Sigmoid colon (tissue), 7 donors: ENCODE data around the gene PRDM12. TPM values are rescaled to one million over a fixed set of nuclear protein-coding genes. Genes with fewer than 3 reads are reported as not detected.
A peak's percentile ranks its signal among the peaks of the same experiment; 100 is the strongest.

ENCODE experiments used
- DNase-seq: peaks from one replicate; pipeline ENCODE4 v3.0.0-alpha.2; 2019
- H3K27ac ChIP-seq, 4 donors: fragments of 200-600 bp; sonication (generic); one replicate each; pipeline ENCODE4 v1.5.1; 2016 to 2019; ENCODE audit warnings: mild to moderate bottlenecking in 1 of 4
- H3K27me3 ChIP-seq, 3 donors: fragments of 200-600 bp; sonication (generic); one replicate each; pipeline ENCODE4 v1.5.1; 2019; ENCODE audit warnings: mild to moderate bottlenecking in 1 of 3
- H3K36me3 ChIP-seq, 4 donors: fragments of 200-600 bp; sonication (generic); one replicate each; pipeline ENCODE4 v1.5.1; 2016 to 2019
- H3K4me1 ChIP-seq, 4 donors: fragments of 200-600 bp; sonication (generic); one replicate each; pipeline ENCODE4 v1.5.1; 2017 to 2019
- H3K4me3 ChIP-seq, 4 donors: fragments of 200-600 bp; sonication (generic); one replicate each; pipeline ENCODE4 v1.5.1; 2017 to 2019; ENCODE audit warnings: mild to moderate bottlenecking in 2 of 4, moderate library complexity in 1 of 4
- H3K9me3 ChIP-seq, 4 donors: fragments of 200-600 bp in 3 of 4; sonication (generic) in 3 of 4; one replicate each; pipeline versions ENCODE4 v1.5.1 to v1.6.1; 2013 to 2019
- CTCF ChIP-seq, 4 experiments: fragments of 450-650 bp in 3 of 4; fragments of 200-600 bp in 1 of 4; IDR thresholded peaks; one replicate each; pipeline ENCODE4 v1.5.1; 2016 to 2019; ENCODE audit warnings: antibody characterized with exemption in 4 of 4, mild to moderate bottlenecking in 3 of 4, moderate library complexity in 2 of 4
- EP300 ChIP-seq, 4 donors: sonication (generic); formaldehyde crosslinking; IDR thresholded peaks; one replicate each; pipeline ENCODE4 v1.6.1; 2017; ENCODE audit warnings: antibody characterized with exemption in 4 of 4
- POLR2A ChIP-seq, 2 donors: fragments of 450-650 bp; IDR thresholded peaks; one replicate each; pipeline ENCODE4 v1.6.1; 2016; ENCODE audit warnings: antibody characterized with exemption in 2 of 2, mild to moderate bottlenecking in 2 of 2, moderate library complexity in 2 of 2
- POLR2AphosphoS5 ChIP-seq, 4 donors: sonication (generic); formaldehyde crosslinking; IDR thresholded peaks; one replicate each; pipeline ENCODE4 v1.6.1; 2017; ENCODE audit warnings: antibody characterized with exemption in 4 of 4
- WGBS, 2 donors: extraction: QIAGEN DNeasy Blood & Tissue Kit; methylation state at CpG; one replicate each; pipeline ENCODE4 v1.1.7; 2013; 5-methylcytosine and 5-hydroxymethylcytosine counted together
- intact Hi-C: fragments of 100-400 bp; cut with DNase I; formaldehyde crosslinking; loops from one replicate; pipeline ENCODE4 v1.15.1; 2023
- polyA plus RNA-seq, 3 donors: library from polyadenylated mRNA; stranded (reverse); fragments of 200-250 nt; gene quantifications; one replicate each; pipeline ENCODE4 v1.2.3, GENCODE V29; 2013
- total RNA-seq, 4 donors: library from RNA; depleted of rRNA; stranded (reverse); fragments of >200 nt; gene quantifications; one replicate each; pipeline ENCODE4 v1.1.0, GENCODE V29; 2016
- donor health status: healthy with polysubstance abuse.
- donor health status: Bipolar disorder and iron deficiency.
- donor health status: healthy.

Gene PRDM12
- total and polyA plus RNA-seq, 7 donors = not detected

GRCh38 chr9:130662099-130662969 is 2.1 kb upstream of the PRDM12 start:
- DNase-seq = no peak
- Histone ChIP-seq H3K27ac (no peak overlapping the region), H3K36me3 (no peaks in the 10 kb centered on the region), H3K27me3 (peaks cover 90 to 100% (median 100%) of the 10 kb centered on the region in 3 donors), H3K9me3 (no peaks in the 10 kb centered on the region), H3K4me3 (peak overlapping the region in 2 of 4 donors; percentile 6 to 10), H3K4me1 (peaks cover 0 to 77% (median 74%) of the 10 kb centered on the region in 4 donors)
- intact Hi-C loops = no loop called here
- 5 to 9% methylated on average over 49 of the region's 49 CpGs for WGBS, 2 donors
- no peak for TF ChIP-seq EP300 (IDR thresholded peaks at IDR 0.05)

GRCh38 chr9:130662970-130663257 is 1.5 kb upstream of the PRDM12 start:
- H3K27me3 ChIP-seq = peaks cover 88 to 100% (median 100%) of the 10 kb centered on the region in 3 donors
- no peaks in the 10 kb centered on the region for H3K9me3 ChIP-seq
- 3 to 8% methylated on average over 15 of the region's 15 CpGs for WGBS, 2 donors
- peaks cover 0 to 77% (median 74%) of the 10 kb centered on the region in 4 donors for H3K4me1 ChIP-seq
- TF ChIP-seq POLR2A (IDR thresholded peaks at IDR 0.05) (no peak), EP300 (IDR thresholded peaks at IDR 0.05) (no peak), POLR2AphosphoS5 (IDR thresholded peaks at IDR 0.05) (no peak), CTCF (IDR thresholded peaks at IDR 0.05) (no peak)
- DNase-seq = no peak
- intact Hi-C loops = no loop called here
- H3K36me3 ChIP-seq = no peaks in the 10 kb centered on the region
- no peak overlapping the region for H3K27ac ChIP-seq
- H3K4me3 ChIP-seq = peak overlapping the region in 2 of 4 donors; percentile 6 to 10

GRCh38 chr9:130663258-130663976 is 977 bp upstream of the PRDM12 start:
- Histone ChIP-seq H3K27me3 (peaks cover 83 to 100% (median 95%) of the 10 kb centered on the region in 3 donors), H3K9me3 (no peaks in the 10 kb centered on the region), H3K27ac (no peak overlapping the region), H3K36me3 (no peaks in the 10 kb centered on the region), H3K4me3 (peak overlapping the region in 2 of 4 donors; percentile 6 to 10), H3K4me1 (peaks cover 0 to 77% (median 74%) of the 10 kb centered on the region in 4 donors)
- 3 to 4% methylated on average over 65 of the region's 65 CpGs for WGBS, 2 donors
- DNase-seq = no peak
- intact Hi-C loops = no loop called here
- TF ChIP-seq POLR2A (IDR thresholded peaks at IDR 0.05) (no peak), POLR2AphosphoS5 (IDR thresholded peaks at IDR 0.05) (no peak), EP300 (IDR thresholded peaks at IDR 0.05) (no peak)

GRCh38 chr9:130663977-130664250 is 480 bp upstream of the PRDM12 start:
- H3K36me3 ChIP-seq = no peaks in the 10 kb centered on the region
- 5 to 8% methylated on average over 19 of the region's 19 CpGs for WGBS, 2 donors
- peaks cover 78 to 98% (median 90%) of the 10 kb centered on the region in 3 donors for H3K27me3 ChIP-seq
- H3K9me3 ChIP-seq = no peaks in the 10 kb centered on the region
- DNase-seq = no peak
- H3K4me1 ChIP-seq = peaks cover 0 to 77% (median 74%) of the 10 kb centered on the region in 4 donors
- H3K27ac ChIP-seq = no peak overlapping the region
- intact Hi-C loops = no loop called here
- TF ChIP-seq CTCF (IDR thresholded peaks at IDR 0.05) (no peak), EP300 (IDR thresholded peaks at IDR 0.05) (no peak), POLR2AphosphoS5 (IDR thresholded peaks at IDR 0.05) (no peak), POLR2A (IDR thresholded peaks at IDR 0.05) (no peak)
- peak overlapping the region in 1 of 4 donors; percentile 10 for H3K4me3 ChIP-seq

- H3K4me3 ChIP-seq = peak overlapping the region in 1 of 4 donors; percentile 4
- peaks cover 0 to 68% (median 67%) of the 10 kb centered on the region in 4 donors for H3K4me1 ChIP-seq
- no peak overlapping the region for H3K27ac ChIP-seq
- intact Hi-C loops = no loop called here
- 2 to 4% methylated on average over 25 to 26 of the region's 26 CpGs for WGBS, 2 donors
- H3K9me3 ChIP-seq = no peaks in the 10 kb centered on the region
- H3K36me3 ChIP-seq = no peaks in the 10 kb centered on the region
- peaks cover 68 to 86% (median 79%) of the 10 kb centered on the region in 3 donors for H3K27me3 ChIP-seq
- no peak for DNase-seq
- no peak for TF ChIP-seq EP300 (IDR thresholded peaks at IDR 0.05)
- TF ChIP-seq POLR2A (IDR thresholded peaks at IDR 0.05) = no peak
- TF ChIP-seq CTCF (IDR thresholded peaks at IDR 0.05) = no peak
- no peak for TF ChIP-seq POLR2AphosphoS5 (IDR thresholded peaks at IDR 0.05)
Observed at GRCh38 chr9:130665029-130665430, 636 bp downstream of the PRDM12 start.
